Suppressor macrophage treated with lipopolysaccharide for 1 hour (primary cell): ENCODE measurements around the gene INPP5A.
"Not testable (repeated sequence)": the region's sequence is repeated elsewhere in the genome, so short reads cannot be mapped to it uniquely, and the experiment has no call there.

ENCODE experiments used
- DNase-seq, 3 donors: peaks; one replicate each; pipeline ENCODE4 v3.0.0-alpha.2; 2020 to 2022

INPP5A gene

GRCh38 chr10:132537684-132538001 lies at the start of gene INPP5A:
INPP5A (plus strand) TSS chr10:132537787; CDS start chr10:132538097, 310 bp downstream.
- no peak for DNase-seq

DNA sequence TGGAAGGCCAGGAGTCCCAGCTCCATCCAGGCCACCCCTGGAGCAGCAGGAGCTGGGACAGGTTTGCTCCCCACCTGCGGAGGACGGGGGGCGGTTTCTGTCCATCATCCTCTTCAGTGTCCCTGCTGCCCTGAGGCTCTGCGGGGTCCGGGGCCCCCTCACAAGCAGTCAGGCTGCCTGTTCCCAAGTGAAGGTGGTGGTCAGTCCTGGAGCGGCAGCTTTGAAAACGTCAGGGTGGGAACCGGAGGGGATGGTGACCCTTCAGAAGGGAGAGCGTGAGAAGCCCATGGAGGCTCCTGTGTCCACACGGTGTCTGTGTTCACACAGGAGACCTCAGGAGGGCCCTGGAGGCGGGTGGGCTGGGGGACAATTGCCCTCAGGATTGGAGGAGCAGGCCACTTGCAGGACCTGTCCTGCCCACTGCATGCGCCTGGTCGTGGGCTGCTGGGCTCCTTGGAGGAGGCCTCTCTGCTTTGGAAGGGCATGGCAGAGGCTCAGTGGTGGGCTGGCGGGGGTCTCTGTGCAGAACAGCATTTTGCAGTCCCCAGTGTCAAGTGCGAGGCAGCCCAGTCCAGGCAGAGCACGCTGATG lies 49.3 kb upstream of the INPP5A start:
- DNase-seq = no peak

DNA sequence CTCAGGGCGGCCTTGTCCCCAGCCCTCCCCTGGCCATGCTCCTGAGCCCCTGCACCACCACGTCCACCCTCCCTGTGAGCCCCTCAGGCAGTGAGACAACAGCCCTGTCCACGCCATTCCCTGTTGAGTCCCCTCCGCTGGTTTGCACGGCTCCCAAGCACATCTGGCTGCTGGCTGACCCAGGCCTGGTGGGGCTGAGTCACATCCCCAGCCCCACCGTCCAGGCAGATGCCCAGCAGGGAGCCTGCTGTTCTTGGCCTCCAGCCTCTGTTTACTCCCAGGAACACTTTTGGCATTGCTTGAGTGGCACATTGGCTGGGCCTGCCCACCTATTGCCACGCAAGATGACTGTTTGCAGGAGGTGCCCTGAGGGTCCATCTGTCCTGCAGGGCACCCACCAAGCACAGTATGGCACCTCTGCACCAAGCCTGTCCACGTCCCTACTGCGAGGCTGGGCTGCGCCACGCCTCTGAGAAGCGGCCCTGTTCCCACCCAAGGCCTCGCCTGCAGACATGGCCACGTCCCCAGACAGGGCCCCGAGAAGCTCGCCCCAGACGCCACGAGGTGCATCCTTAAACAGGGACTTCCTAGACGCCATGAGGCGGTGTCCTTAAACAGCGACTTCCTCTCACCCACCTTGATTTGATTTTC lies 48.4 kb upstream of the INPP5A start:
- no peak for DNase-seq

GRCh38 chr10:132489704-132490534 lies 47.7 kb upstream of the INPP5A start:
- no peak for DNase-seq

- DNase-seq = not testable (repeated sequence)
These were observed 46.1 kb upstream of the INPP5A start for GRCh38 chr10:132491534-132491933.

GRCh38 chr10:132492323-132493025 lies 45.1 kb upstream of the INPP5A start:
- DNase-seq = no peak

DNA sequence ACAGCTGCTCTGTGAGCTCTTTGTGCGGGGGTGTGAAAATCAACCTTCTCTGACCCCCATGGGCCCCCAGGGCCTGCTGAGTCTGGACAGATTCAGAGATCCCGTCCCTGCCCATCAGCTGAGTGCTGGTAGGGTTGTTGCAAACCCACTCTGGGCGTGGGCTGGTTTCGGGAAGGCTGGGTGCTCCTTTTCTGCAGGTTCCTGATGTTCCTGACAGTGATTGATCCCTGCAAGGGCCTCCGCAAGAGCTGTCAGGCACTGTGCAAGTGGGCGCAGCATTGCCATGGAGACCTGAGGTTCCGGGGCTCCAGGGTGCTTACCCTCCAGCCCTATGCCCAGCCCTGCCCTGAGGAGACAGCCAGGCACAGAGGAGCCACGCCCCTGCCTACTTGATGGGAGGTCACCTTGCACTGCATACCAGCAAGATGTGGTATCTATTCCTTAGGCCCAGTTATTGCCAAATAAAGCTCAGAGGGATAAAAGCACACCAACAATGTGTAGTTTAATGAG lies 44.3 kb upstream of the INPP5A start:
- DNase-seq = no peak

- no peak for DNase-seq
These were observed 43.8 kb upstream of the INPP5A start for GRCh38 chr10:132493756-132494290.

GRCh38 chr10:132494866-132495630 lies 42.5 kb upstream of the INPP5A start:
- no peak for DNase-seq

GRCh38 chr10:132496360-132497062 lies 41.1 kb upstream of the INPP5A start:
- no peak for DNase-seq

DNA sequence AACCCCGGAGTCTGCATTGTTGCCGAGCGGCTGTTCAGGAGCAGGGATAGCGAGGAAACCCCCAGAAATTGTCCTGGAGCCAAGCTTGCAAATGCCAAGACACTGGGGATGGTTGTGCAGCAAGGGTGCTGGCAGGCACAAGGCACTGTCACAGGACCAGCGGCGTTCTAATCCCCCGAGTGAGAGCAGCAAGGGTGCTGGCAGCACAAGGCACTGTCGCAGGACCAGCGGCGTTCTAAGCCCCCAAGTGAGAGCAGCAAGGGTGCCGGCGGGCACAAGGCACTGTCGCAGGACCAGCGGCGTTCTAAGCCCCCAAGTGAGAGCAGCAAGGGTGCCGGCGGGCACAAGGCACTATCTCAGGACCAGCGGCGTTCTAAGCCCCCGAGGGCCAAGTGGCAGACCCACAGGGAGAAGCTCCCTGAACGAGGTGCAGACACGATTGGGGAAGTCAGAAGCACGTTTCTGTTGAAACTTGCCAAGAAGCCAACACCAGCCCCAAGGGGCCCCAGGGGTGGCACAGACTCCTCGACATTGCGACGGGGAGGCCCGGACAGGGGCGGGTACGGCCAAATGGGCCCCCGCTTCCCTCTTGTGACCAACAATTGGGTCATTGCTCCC lies 40.4 kb upstream of the INPP5A start:
- peak; percentile 19 to 41 (median 28) for DNase-seq

DNA sequence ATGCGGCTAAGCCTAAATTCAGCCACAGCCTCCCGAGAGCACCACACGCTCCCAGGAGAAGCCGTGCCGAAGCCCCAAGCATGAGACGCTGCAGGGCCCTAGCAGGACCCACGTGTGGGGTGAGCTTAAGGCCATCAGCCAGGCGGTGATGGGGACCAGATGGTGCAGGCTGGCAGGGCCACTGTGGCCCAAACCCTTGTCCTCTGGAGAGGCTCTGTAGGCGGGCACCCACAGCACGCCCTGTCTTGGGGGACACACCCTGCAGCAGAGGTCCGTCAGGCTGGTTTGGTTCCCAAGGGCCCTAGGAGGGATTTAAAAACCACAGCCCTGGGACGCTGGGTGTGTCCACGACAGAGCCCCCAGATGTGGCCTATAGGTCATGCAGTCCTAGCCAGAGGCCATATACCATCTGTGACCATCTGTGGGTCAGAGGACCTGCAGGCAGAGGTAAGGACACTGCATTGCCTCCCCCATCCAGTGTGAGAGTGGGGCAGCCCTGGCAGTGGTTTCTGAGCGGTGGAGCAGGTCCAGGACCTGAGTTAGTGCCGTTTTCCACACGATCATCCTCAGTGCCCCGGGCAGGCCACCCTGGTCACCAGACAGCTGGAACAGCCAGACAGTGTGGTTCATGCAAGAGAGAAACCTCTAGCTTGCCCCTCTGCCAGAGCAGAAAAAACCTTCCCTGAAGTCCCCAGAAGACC lies 39.6 kb upstream of the INPP5A start:
- DNase-seq = no peak

GRCh38 chr10:132498562-132499366 lies 38.8 kb upstream of the INPP5A start:
- DNase-seq = no peak

DNA sequence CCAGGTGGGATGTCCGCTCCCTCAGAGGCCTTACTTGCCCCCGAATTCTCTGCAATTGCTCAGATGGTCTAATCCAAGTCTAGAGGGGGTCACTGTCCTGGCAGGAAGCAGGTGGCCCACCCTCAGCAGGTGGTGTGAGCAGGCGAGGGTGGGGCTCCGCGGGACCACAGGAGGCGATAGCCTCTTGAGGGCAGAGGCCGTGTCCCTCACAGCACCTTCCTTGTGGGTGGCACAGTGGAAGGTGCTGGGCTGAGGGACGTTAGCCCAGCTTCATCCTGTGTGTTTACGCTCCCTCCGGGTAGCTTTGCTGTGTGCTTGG lies 38.3 kb upstream of the INPP5A start:
- no peak for DNase-seq

GRCh38 chr10:132500781-132501415 lies 36.7 kb upstream of the INPP5A start:
- no peak for DNase-seq

DNA sequence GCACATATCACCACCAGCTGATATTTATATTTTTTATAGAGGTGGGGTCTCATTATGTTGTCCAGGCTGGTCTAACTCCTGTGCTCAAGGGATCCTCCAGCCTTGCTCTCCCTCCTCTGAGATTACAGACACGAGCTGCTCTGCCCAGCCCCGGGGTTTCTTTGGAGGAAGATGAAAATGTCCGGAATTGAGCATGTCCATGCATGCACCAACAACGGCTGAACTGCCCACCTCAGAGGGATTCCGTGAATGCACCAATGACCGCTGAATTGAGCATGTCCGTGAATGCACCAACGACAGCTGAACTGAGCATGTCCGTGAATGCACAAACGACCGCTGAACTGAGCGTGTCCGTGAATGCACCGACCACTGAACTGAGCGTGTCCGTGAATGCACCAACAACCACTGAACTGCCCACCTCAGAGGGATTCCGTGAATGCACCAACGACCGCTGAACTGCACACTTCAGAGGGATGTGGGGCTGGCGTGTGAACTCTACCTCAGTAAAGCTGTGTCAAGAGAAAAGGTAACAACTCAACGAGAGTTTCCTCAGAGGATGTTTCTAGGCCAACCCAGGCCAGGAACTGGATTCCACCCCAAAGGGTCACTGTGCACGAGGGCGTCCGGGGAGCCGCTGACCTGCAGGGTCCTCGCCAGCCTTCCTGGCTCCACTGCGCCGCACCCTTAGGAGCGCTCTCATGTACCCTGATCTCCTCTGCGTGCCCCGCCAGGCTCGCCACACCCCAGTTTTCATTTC lies 34.9 kb upstream of the INPP5A start:
- no peak for DNase-seq

DNA sequence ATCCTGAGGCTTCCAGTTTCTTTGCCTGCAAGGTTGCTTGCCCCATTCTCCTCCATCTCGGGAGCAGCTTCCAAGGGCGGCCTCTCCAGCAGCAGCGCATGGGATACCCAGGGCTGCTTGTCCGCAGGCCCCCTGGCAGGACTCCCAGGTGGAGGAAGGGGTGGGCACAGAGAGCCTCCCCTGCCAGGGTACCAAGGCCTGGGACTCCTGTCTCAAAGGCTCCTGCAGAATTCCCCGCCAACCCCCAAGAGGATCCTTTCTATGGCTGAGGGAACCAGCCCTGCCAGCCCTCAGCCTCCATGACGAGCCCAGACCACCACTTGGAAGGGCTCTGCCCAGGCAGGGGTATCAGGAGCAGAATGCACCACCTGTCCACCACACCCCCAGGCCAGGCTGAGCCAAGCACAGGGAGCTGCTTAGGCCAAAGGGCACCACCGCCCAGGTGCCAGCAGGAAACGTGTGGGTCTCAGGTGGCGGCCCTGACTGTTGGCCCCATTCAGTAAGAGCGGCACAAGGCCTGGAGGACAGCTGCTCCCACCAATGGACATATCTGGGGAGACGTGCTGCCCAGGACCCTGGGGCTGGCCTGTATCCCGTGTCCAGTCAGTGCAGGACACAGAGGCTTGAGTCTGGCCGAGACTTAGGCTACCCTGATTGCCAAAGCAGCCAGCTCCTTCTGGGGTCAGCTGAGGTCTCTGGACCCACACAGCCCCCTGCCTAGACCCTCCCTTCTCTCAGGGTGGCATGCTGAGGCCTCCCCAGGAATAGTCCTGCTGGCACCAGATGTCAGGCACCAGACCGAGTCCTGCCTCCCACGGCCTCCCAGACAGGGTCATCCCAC lies 33.8 kb upstream of the INPP5A start:
- DNase-seq = no peak
